ENCODE data around the gene MFSD12. TPM values are rescaled to one million over a fixed set of nuclear protein-coding genes. Genes with fewer than 3 reads are reported as not detected.
"Not testable (repeated sequence)": the region's sequence is repeated elsewhere in the genome, so short reads cannot be mapped to it uniquely, and the experiment has no call there.

The MFSD12 gene
- total and polyA plus RNA-seq, 2 of the 8 experiments (the other 6 are each of a cell fraction or from before 2014, with no cell fraction given), result 59.6 to 71.3 TPM

DNA sequence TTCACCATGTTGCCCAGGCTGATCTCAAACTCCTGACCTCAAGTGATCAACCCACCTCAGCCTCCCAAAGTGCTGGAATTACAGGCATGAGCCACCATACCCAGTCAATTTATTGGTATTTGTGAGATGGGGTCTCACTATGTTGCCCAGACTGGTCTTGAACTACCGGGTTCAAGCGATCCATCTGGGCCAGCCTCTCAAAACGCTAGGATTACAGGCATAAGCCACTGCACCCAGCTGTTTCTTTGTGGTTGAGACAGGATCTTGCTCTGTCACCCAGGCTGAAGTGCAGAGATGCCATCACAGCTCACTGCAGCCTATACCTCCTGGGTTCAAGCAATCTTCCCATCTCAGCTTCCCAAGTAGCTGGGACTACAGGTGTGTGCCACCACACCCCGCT lies 24.4 kb upstream of the MFSD12 start:
- not testable (repeated sequence) for DNase-seq (ENCODE audit: low read depth in 1 of 2, low spot score in 2 of 2)
- POLR2A ChIA-PET (ENCODE audit: partially characterized antibody), result interaction anchor here (1.0 to 1.5 kb wide), 3 partner anchors 9 to 17 kb away, joined by 3 to 4 read pairs (median 4); no protein-coding TSS in a partner anchor

More for the DNA sequence above, 24.4 kb upstream of the MFSD12 start:
- H2AFZ ChIP-seq (ENCODE audit: low read length); H3K9ac ChIP-seq (replicated peaks in 1 of 4; ENCODE audit: extremely low read depth in 1 of 4, low read depth in 3 of 4, low read length in 3 of 4); H4K20me1 ChIP-seq (replicated peaks in 1 of 2; ENCODE audit: control insufficient read depth in 1 of 2, insufficient read depth in 2 of 2, low read length in 2 of 2); H3K14ac ChIP-seq (ENCODE audit: insufficient read length); H2BK20ac ChIP-seq (ENCODE audit: low read length); H3K9me3 ChIP-seq (ENCODE audit: insufficient read depth in 2 of 2, low read depth in 1 of 2, low read length in 1 of 2); H4K8ac ChIP-seq (ENCODE audit: extremely low read depth, insufficient read depth, low read length); H3K27ac ChIP-seq (ENCODE audit: low read depth, low read length); H2BK5ac ChIP-seq (ENCODE audit: low read depth, low read length); H4K91ac ChIP-seq (replicated peaks; ENCODE audit: insufficient read length, low read length); H3K36me3 ChIP-seq (ENCODE audit: control insufficient read depth in 2 of 4, insufficient read depth in 4 of 4, low read length in 3 of 4); H4K5ac ChIP-seq (ENCODE audit: insufficient read length, low read depth, low read length); H2AK5ac ChIP-seq (ENCODE audit: low read depth, low read length); H3K4ac ChIP-seq (replicated peaks; ENCODE audit: insufficient read length, low read depth, low read length); H3K56ac ChIP-seq (replicated peaks; ENCODE audit: insufficient read length, low read depth, low read length); H3K18ac ChIP-seq (ENCODE audit: extremely low read depth, low read length); H3K4me3 ChIP-seq (ENCODE audit: extremely low read depth in 1 of 4, insufficient read depth in 2 of 4, low read depth in 3 of 4, low read length in 4 of 4); FAIRE-seq; H3K79me2 ChIP-seq (ENCODE audit: control insufficient read depth in 1 of 2, insufficient read depth in 2 of 2, low read length in 2 of 2); H2BK15ac ChIP-seq (ENCODE audit: low read length); H3K4me2 ChIP-seq (ENCODE audit: insufficient read depth in 1 of 2, low read depth in 2 of 2, low read length in 2 of 2); H2BK12ac ChIP-seq (ENCODE audit: low read depth, low read length); H3K79me1 ChIP-seq (ENCODE audit: low read depth, low read length); H3K4me1 ChIP-seq (replicated peaks in 1 of 4; ENCODE audit: control insufficient read depth in 3 of 4, insufficient read depth in 4 of 4, low read length in 3 of 4); H2BK120ac ChIP-seq (replicated peaks; ENCODE audit: low read depth, low read length); H3K23ac ChIP-seq (ENCODE audit: insufficient read length): not testable (repeated sequence)
- Histone ChIP-seq H3K23me2 (ENCODE audit: low read depth, low read length) (peaks cover 12% of the 10 kb centered on the region; the same call in 1 of the 2 replicates), H3K27me3 (replicated peaks in 1 of 4; ENCODE audit: control insufficient read depth in 3 of 4, extremely low read depth in 1 of 4, insufficient read depth in 3 of 4, low read length in 3 of 4) (peaks cover 11 to 24% (median 13%) of the 10 kb centered on the region in 4 experiments; a peak in 6 of 7 replicates)
- CTCF ChIA-PET (ENCODE audit: partially characterized antibody), result interaction anchor here (1.0 to 2.4 kb wide), 4 partner anchors 9 to 37 kb away, joined by 3 to 18 read pairs (median 4); no protein-coding TSS in a partner anchor
- 70% methylated on average over 4 of the region's 4 CpGs; no CpG with 5 or more reads in 1 of the 2 experiments for WGBS, 2 experiments (ENCODE audit: extremely low coverage in 1 of 2, insufficient coverage in 1 of 2, insufficient read length in 1 of 2, insufficient replicate concordance in 2 of 2, low coverage in 1 of 2, low lambda C conversion rate in 2 of 2, missing lambda C conversion rate in 1 of 2)

All from H1 (cell line).